H1 (cell line): ENCODE measurements around the gene CLDN3. TPM values are rescaled to one million over a fixed set of nuclear protein-coding genes. Genes with fewer than 3 reads are reported as not detected.
A peak's percentile ranks its signal among the peaks of the same experiment; 100 is the strongest.

ENCODE experiments used
- BACH1 ChIP-seq: IDR thresholded peaks from 2 replicates; pipeline ENCODE4 v1.6.1; 2012; ENCODE audit warnings: low read length, improper control_type of control experiment
- CHD2 ChIP-seq: IDR thresholded peaks from 2 replicates; pipeline ENCODE4 v1.6.1; 2012; ENCODE audit warnings: low read length, improper control_type of control experiment
- CREB1 ChIP-seq: IDR thresholded peaks from 2 replicates; pipeline ENCODE4 v1.6.1; 2012; ENCODE audit warnings: inconsistent platforms
- FOSL1 ChIP-seq: IDR thresholded peaks from 2 replicates; pipeline ENCODE4 v1.6.1; 2011; ENCODE audit warnings: mild to moderate bottlenecking, low read depth, low read length, moderate library complexity; ENCODE audit not compliant: insufficient read depth
- JUN ChIP-seq: IDR thresholded peaks from 2 replicates; pipeline ENCODE4 v1.6.1; 2011; ENCODE audit warnings: low read depth, mild to moderate bottlenecking, improper control_type of control experiment, low read length
- NANOG ChIP-seq: IDR thresholded peaks from 2 replicates; pipeline ENCODE4 v1.6.1; 2011; ENCODE audit warnings: low read length, low read depth, mild to moderate bottlenecking, inconsistent platforms; ENCODE audit not compliant: insufficient read depth, poor library complexity, severe bottlenecking
- RNF2 ChIP-seq: fragments of 200-900, 300-1000 bp; sonication (generic); IDR thresholded peaks from 2 replicates; pipeline ENCODE4 v1.7.1; 2016; ENCODE audit warnings: borderline replicate concordance, low read depth, mild to moderate bottlenecking, antibody characterized with exemption, low read length; ENCODE audit not compliant: poor library complexity, severe bottlenecking; ENCODE audit errors: missing control alignments
- SP4 ChIP-seq: IDR thresholded peaks from 2 replicates; pipeline ENCODE4 v1.6.1; 2012; ENCODE audit warnings: low read length, inconsistent platforms
- SUZ12 ChIP-seq: fragments of 200-600 bp; sonication (generic); IDR thresholded peaks from 2 replicates; pipeline ENCODE4 v1.6.1; 2012; ENCODE audit warnings: mild to moderate bottlenecking, inconsistent platforms, low read length, moderate library complexity, mixed read lengths
- polyA plus RNA-seq, 7 experiments: library from polyadenylated mRNA; depleted of rRNA in 3 of 7; stranded (reverse) in 5 of 7; unstranded in 2 of 7; fragments of >200 nt in 5 of 7; fragments of 200-250 nt in 2 of 7; gene quantifications; 1 replicate in 5 of 7; 2 replicates in 1 of 7; 4 replicates in 1 of 7; pipeline versions ENCODE4 v1.2.1 to v1.2.3, GENCODE V29; 2011 to 2013; ENCODE audit warnings: missing spikeins in 2 of 7, mixed read lengths in 2 of 7
- total RNA-seq: library from RNA; stranded (reverse); fragmentation: NEBNext Ultra II Directional; extraction: Animal tissue kit (Norgen Biotek cat#: 25700); gene quantifications from 2 replicates; pipeline ENCODE4 v1.2.1, GENCODE V29; 2021
- TF ChIP-seq, protein P1 (sequence below): fragments of 300-600 bp; sonication (generic); IDR thresholded peaks from 2 replicates; pipeline ENCODE4 v1.7.1; 2012; ENCODE audit warnings: low read length, moderate library complexity, mild to moderate bottlenecking, inconsistent platforms; ENCODE audit not compliant: insufficient replicate concordance

Gene CLDN3
- total and polyA plus RNA-seq, 2 of the 8 experiments (the other 6 are each of a cell fraction or from before 2014, with no cell fraction given): 19.1 to 65.2 TPM

DNA sequence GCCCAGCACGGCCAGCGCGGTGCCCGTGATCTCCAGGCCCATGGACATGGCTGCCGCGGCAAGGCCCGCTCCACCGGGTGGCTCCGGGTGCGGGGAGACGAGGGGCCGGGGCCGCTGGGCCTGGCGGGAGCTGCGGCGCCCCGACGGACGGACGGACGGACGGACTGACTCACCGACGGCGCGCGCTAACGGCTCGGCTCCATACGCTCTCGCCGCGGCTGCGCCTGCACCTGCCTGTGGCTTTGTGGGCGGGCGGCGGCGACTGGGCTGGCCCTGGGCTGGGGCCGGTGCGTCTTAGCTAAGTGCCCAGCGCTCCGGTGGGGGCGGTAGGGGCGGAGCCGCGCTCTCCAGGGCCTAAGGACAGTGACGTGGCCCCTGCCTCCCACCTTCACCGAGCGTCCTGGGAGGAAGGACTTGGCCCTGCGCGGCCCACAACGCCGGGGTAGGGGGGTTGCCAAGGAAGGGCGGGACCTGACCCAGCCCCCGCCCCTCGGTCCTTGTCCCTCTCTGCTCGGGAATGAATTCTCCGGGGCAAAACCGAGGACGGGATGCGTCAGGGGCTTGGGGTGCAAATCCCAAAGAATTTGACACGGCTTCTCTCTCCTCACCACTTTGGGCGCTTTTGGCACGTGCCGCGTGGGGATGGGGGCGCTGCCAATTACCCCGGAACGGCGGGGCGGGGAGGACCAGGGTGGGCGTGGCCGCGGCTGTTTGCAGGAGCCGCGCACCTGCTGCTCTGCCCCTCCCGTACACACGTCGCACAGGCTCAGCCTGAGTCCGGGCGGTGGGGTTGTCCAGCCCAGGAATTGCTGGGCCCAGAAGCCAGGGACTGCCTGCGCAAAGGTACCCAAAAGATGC is at the start of gene CLDN3 (continued):
- TF ChIP-seq, protein P1, sequence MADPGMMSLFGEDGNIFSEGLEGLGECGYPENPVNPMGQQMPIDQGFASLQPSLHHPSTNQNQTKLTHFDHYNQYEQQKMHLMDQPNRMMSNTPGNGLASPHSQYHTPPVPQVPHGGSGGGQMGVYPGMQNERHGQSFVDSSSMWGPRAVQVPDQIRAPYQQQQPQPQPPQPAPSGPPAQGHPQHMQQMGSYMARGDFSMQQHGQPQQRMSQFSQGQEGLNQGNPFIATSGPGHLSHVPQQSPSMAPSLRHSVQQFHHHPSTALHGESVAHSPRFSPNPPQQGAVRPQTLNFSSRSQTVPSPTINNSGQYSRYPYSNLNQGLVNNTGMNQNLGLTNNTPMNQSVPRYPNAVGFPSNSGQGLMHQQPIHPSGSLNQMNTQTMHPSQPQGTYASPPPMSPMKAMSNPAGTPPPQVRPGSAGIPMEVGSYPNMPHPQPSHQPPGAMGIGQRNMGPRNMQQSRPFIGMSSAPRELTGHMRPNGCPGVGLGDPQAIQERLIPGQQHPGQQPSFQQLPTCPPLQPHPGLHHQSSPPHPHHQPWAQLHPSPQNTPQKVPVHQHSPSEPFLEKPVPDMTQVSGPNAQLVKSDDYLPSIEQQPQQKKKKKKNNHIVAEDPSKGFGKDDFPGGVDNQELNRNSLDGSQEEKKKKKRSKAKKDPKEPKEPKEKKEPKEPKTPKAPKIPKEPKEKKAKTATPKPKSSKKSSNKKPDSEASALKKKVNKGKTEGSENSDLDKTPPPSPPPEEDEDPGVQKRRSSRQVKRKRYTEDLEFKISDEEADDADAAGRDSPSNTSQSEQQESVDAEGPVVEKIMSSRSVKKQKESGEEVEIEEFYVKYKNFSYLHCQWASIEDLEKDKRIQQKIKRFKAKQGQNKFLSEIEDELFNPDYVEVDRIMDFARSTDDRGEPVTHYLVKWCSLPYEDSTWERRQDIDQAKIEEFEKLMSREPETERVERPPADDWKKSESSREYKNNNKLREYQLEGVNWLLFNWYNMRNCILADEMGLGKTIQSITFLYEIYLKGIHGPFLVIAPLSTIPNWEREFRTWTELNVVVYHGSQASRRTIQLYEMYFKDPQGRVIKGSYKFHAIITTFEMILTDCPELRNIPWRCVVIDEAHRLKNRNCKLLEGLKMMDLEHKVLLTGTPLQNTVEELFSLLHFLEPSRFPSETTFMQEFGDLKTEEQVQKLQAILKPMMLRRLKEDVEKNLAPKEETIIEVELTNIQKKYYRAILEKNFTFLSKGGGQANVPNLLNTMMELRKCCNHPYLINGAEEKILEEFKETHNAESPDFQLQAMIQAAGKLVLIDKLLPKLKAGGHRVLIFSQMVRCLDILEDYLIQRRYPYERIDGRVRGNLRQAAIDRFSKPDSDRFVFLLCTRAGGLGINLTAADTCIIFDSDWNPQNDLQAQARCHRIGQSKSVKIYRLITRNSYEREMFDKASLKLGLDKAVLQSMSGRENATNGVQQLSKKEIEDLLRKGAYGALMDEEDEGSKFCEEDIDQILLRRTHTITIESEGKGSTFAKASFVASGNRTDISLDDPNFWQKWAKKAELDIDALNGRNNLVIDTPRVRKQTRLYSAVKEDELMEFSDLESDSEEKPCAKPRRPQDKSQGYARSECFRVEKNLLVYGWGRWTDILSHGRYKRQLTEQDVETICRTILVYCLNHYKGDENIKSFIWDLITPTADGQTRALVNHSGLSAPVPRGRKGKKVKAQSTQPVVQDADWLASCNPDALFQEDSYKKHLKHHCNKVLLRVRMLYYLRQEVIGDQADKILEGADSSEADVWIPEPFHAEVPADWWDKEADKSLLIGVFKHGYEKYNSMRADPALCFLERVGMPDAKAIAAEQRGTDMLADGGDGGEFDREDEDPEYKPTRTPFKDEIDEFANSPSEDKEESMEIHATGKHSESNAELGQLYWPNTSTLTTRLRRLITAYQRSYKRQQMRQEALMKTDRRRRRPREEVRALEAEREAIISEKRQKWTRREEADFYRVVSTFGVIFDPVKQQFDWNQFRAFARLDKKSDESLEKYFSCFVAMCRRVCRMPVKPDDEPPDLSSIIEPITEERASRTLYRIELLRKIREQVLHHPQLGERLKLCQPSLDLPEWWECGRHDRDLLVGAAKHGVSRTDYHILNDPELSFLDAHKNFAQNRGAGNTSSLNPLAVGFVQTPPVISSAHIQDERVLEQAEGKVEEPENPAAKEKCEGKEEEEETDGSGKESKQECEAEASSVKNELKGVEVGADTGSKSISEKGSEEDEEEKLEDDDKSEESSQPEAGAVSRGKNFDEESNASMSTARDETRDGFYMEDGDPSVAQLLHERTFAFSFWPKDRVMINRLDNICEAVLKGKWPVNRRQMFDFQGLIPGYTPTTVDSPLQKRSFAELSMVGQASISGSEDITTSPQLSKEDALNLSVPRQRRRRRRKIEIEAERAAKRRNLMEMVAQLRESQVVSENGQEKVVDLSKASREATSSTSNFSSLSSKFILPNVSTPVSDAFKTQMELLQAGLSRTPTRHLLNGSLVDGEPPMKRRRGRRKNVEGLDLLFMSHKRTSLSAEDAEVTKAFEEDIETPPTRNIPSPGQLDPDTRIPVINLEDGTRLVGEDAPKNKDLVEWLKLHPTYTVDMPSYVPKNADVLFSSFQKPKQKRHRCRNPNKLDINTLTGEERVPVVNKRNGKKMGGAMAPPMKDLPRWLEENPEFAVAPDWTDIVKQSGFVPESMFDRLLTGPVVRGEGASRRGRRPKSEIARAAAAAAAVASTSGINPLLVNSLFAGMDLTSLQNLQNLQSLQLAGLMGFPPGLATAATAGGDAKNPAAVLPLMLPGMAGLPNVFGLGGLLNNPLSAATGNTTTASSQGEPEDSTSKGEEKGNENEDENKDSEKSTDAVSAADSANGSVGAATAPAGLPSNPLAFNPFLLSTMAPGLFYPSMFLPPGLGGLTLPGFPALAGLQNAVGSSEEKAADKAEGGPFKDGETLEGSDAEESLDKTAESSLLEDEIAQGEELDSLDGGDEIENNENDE: no peak
- TF ChIP-seq BACH1 (no peak), NANOG (peak; percentile 59), CHD2 (no peak), FOSL1 (no peak), RNF2 (no peak), CREB1 (peak; percentile 85), SP4 (peak; percentile 29; the same call in 1 of the 2 replicates), JUN (no peak), SUZ12 (no peak)
